SK-N-SH (cell line): ENCODE data around the gene TXNDC11.

Experiments
- CHD2 ChIP-seq: fragments of 150-350 bp; IDR thresholded peaks from 2 replicates; pipeline ENCODE4 v1.6.1; 2018; ENCODE audit warnings: low read length; ENCODE audit not compliant: partially characterized antibody
- ELF1 ChIP-seq: IDR thresholded peaks from 2 replicates; pipeline ENCODE4 v1.4.0; 2012
- FOXM1 ChIP-seq: IDR thresholded peaks from 2 replicates; pipeline ENCODE4 v1.4.0; 2012; ENCODE audit warnings: low read depth, mild to moderate bottlenecking
- GATA2 ChIP-seq: sonication (generic); formaldehyde crosslinking; IDR thresholded peaks from 2 replicates; pipeline ENCODE4 v1.5.0; 2020; ENCODE audit warnings: mild to moderate bottlenecking, missing genetic modification reagents
- JUND ChIP-seq: IDR thresholded peaks from 2 replicates; pipeline ENCODE4 v1.4.0; 2012
- NRF1 ChIP-seq: IDR thresholded peaks from 2 replicates; pipeline ENCODE4 v1.6.1; 2012; ENCODE audit warnings: low read depth, mild to moderate bottlenecking, low read length
- POLR2AphosphoS5 ChIP-seq: IDR thresholded peaks from 2 replicates; pipeline ENCODE4 v1.6.1; 2012; ENCODE audit warnings: low read depth, low read length
- SIN3A ChIP-seq: IDR thresholded peaks from 2 replicates; pipeline ENCODE4 v1.6.1; 2012; ENCODE audit warnings: low read depth, mild to moderate bottlenecking, low read length, moderate library complexity, borderline replicate concordance
- SMC3 ChIP-seq: IDR thresholded peaks from 2 replicates; pipeline ENCODE4 v1.6.1; 2012; ENCODE audit warnings: low read depth, low read length, improper control_type of control experiment
- TAF1 ChIP-seq: IDR thresholded peaks from 2 replicates; pipeline ENCODE4 v1.6.1; 2012; ENCODE audit warnings: low read depth, mild to moderate bottlenecking, low read length, moderate library complexity, borderline replicate concordance
- TEAD4 ChIP-seq: IDR thresholded peaks from 2 replicates; pipeline ENCODE4 v1.4.0; 2012; ENCODE audit warnings: mild to moderate bottlenecking, borderline replicate concordance; ENCODE audit not compliant: insufficient read depth
- YY1 ChIP-seq: IDR thresholded peaks from 2 replicates; pipeline ENCODE4 v1.4.0; 2012; ENCODE audit warnings: low read depth, mild to moderate bottlenecking
- TF ChIP-seq, protein P1 (sequence below): fragments of 200-600 bp; sonication (generic); IDR thresholded peaks from 2 replicates; pipeline ENCODE4 v1.6.1; 2017; ENCODE audit warnings: antibody characterized with exemption, mild to moderate bottlenecking, moderate library complexity

DNA sequence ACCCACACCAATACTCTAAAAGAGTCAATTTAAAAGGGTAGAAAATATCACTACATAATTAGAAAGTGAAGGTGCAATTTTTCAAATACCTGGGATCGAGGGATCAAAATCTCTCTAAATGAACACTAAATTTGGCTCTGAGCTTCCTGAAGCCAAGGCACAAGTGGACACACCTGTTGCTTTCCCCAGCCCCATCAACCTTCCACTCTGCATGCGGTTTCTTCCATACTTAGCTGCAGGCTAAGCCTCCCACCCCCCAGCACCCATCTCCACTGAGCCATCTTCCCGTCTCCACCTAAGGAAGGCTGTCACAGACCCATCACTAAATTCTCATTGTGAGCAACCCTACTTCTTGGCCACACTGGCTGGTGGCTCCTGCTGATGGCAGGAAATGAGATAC is 30.5 kb downstream of the TXNDC11 start:
- TF ChIP-seq TEAD4 (no peak), YY1 (no peak), GATA2 (no peak), NRF1 (no peak), JUND (no peak), TAF1 (no peak), FOXM1 (no peak), CHD2 (no peak), ELF1 (no peak), SIN3A (no peak), SMC3 (no peak), POLR2AphosphoS5 (no peak)
- TF ChIP-seq, protein P1, sequence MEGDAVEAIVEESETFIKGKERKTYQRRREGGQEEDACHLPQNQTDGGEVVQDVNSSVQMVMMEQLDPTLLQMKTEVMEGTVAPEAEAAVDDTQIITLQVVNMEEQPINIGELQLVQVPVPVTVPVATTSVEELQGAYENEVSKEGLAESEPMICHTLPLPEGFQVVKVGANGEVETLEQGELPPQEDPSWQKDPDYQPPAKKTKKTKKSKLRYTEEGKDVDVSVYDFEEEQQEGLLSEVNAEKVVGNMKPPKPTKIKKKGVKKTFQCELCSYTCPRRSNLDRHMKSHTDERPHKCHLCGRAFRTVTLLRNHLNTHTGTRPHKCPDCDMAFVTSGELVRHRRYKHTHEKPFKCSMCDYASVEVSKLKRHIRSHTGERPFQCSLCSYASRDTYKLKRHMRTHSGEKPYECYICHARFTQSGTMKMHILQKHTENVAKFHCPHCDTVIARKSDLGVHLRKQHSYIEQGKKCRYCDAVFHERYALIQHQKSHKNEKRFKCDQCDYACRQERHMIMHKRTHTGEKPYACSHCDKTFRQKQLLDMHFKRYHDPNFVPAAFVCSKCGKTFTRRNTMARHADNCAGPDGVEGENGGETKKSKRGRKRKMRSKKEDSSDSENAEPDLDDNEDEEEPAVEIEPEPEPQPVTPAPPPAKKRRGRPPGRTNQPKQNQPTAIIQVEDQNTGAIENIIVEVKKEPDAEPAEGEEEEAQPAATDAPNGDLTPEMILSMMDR: no peak
